ENCODE results near the gene PNN.
"Not testable (repeated sequence)": the region's sequence is repeated elsewhere in the genome, so short reads cannot be mapped to it uniquely, and the experiment has no call there.

DNA sequence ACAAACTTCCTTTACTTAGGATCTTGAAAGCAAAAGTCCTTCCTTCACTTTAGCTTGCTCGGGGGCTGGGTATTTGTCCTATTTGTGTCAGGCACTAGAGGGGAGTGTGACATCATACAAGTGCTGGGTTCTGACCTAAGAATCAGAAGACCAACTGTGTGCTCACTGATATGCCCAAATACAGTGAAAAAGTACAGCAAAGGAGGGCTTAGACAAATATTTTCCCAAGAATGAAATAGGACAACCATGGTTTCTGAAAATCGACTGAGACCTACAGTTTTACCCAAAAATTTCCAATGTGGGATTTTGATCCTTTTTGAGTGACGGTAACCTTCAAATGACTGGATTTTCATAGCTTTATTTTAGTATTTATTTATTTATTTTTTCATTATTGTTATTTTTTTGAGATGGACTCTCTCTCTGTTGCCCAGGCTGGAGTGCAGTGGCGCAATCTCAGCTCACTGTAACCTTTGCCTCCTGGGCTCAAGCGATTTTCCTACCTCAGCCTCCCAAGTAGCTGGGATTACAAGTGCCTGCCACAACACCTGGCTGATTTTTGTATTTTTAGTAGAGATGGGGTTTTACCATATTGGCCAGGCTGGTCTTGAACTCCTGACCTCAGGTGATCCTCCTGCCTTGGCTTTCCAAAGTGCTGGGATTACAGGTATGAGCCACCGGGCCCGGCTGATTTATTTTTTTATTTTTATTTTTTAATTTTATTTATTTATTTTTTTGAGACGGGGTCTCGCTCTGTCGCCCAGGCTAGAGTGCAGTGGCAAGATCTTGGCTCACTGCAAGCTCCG lies 56.9 kb downstream of the PNN start:
- TF ChIP-seq, protein P1, sequence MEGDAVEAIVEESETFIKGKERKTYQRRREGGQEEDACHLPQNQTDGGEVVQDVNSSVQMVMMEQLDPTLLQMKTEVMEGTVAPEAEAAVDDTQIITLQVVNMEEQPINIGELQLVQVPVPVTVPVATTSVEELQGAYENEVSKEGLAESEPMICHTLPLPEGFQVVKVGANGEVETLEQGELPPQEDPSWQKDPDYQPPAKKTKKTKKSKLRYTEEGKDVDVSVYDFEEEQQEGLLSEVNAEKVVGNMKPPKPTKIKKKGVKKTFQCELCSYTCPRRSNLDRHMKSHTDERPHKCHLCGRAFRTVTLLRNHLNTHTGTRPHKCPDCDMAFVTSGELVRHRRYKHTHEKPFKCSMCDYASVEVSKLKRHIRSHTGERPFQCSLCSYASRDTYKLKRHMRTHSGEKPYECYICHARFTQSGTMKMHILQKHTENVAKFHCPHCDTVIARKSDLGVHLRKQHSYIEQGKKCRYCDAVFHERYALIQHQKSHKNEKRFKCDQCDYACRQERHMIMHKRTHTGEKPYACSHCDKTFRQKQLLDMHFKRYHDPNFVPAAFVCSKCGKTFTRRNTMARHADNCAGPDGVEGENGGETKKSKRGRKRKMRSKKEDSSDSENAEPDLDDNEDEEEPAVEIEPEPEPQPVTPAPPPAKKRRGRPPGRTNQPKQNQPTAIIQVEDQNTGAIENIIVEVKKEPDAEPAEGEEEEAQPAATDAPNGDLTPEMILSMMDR (conservative IDR thresholded peaks at IDR 0.05), result 0 out of 2 replicates have a peak, but pooled peaks have one; percentile 21
- TF ChIP-seq EZH2 (IDR thresholded peaks at IDR 0.05; ENCODE audit: low read depth), result not testable (repeated sequence)
